ENCODE measurements around the gene ZBTB48.

The ZBTB48 gene

GRCh38 chr1:6574025-6574620 lies 5.7 kb upstream of the ZBTB48 start:
- DNase-seq, result no peak

- no peak for DNase-seq
Observed at GRCh38 chr1:6574818-6575217, 5.0 kb upstream of the ZBTB48 start.

GRCh38 chr1:6577831-6578525 lies 1.8 kb upstream of the ZBTB48 start:
- no peak for DNase-seq

GRCh38 chr1:6578624-6579373 lies 995 bp upstream of the ZBTB48 start:
- no peak for DNase-seq

GRCh38 chr1:6580119-6580592 lies 362 bp downstream of the ZBTB48 start:
- no peak for DNase-seq

- DNase-seq, result no peak
Observed at GRCh38 chr1:6580593-6581409, 1.0 kb downstream of the ZBTB48 start.

GRCh38 chr1:6581561-6582305 lies 1.9 kb downstream of the ZBTB48 start:
- no peak for DNase-seq

GRCh38 chr1:6582370-6582769 lies 2.6 kb downstream of the ZBTB48 start:
- DNase-seq, result no peak

GRCh38 chr1:6584126-6585080 lies 4.6 kb downstream of the ZBTB48 start:
- DNase-seq, result no peak

GRCh38 chr1:6585081-6585722 lies 5.4 kb downstream of the ZBTB48 start:
- DNase-seq, result no peak

GRCh38 chr1:6585841-6586240 lies 6.0 kb downstream of the ZBTB48 start:
- DNase-seq, result no peak

- no peak for DNase-seq
Observed at GRCh38 chr1:6586404-6586816, 6.6 kb downstream of the ZBTB48 start.

- DNase-seq, result no peak
Observed at GRCh38 chr1:6587261-6588005, 7.6 kb downstream of the ZBTB48 start.

GRCh38 chr1:6588128-6588892 lies 8.5 kb downstream of the ZBTB48 start:
- no peak for DNase-seq

- no peak for DNase-seq
Observed at GRCh38 chr1:6588893-6589520, 9.2 kb downstream of the ZBTB48 start.

- DNase-seq, result no peak
Observed at GRCh38 chr1:6590046-6590445, 10.3 kb downstream of the ZBTB48 start.

GRCh38 chr1:6591222-6591621 lies 11.4 kb downstream of the ZBTB48 start:
- DNase-seq, result no peak

- no peak for DNase-seq
Observed at GRCh38 chr1:6591644-6592043, 11.8 kb downstream of the ZBTB48 start.

- no peak for DNase-seq
Observed at GRCh38 chr1:6592441-6592840, 12.6 kb downstream of the ZBTB48 start.

Measured in NCI-H748 treated with DMSO at 0.1 percent for 48 hours (cell line).